Type B pancreatic cell (in vitro differentiated cells): ENCODE measurements around the gene SCN4A. TPM values are rescaled to one million over a fixed set of nuclear protein-coding genes. Genes with fewer than 3 reads are reported as not detected.

Experiments
- DNase-seq: peaks from one replicate; pipeline ENCODE4 v3.0.0; 2021; ENCODE audit warnings: mixed read lengths; ENCODE audit not compliant: unreplicated experiment; ENCODE audit errors: extremely low spot score
- H3K27ac Mint-ChIP-seq: 2 replicates; pipeline ENCODE4 v1.8.0; 2021; ENCODE audit warnings: mild to moderate bottlenecking, mixed read lengths
- H3K27me3 Mint-ChIP-seq: 2 replicates; pipeline ENCODE4 v1.8.0; 2021; ENCODE audit warnings: mixed read lengths
- H3K36me3 Mint-ChIP-seq: 2 replicates; pipeline ENCODE4 v1.8.0; 2021; ENCODE audit warnings: mixed read lengths
- H3K4me1 Mint-ChIP-seq: one replicate; pipeline ENCODE4 v1.8.0; 2021; ENCODE audit warnings: mixed read lengths; ENCODE audit not compliant: unreplicated experiment
- H3K4me3 Mint-ChIP-seq: 2 replicates; pipeline ENCODE4 v1.8.0; 2021; ENCODE audit warnings: mild to moderate bottlenecking, mixed read lengths
- H3K9me3 Mint-ChIP-seq: 2 replicates; pipeline ENCODE4 v1.8.0; 2021; ENCODE audit warnings: mixed read lengths
- total RNA-seq: library from RNA; stranded (reverse); gene quantifications from 2 replicates; pipeline ENCODE4 v1.2.1, GENCODE V29; 2021; ENCODE audit warnings: low replicate concordance
- TF ChIP-seq, protein P1 (sequence below): fragments of 200-600 bp; sonication (generic); conservative IDR thresholded peaks from 2 replicates; pipeline ENCODE4 v1.5.0; 2021; ENCODE audit warnings: antibody characterized with exemption, mild to moderate bottlenecking

Gene SCN4A
- total RNA-seq, 1 donor from 2014 or later: 0.39 TPM

DNA sequence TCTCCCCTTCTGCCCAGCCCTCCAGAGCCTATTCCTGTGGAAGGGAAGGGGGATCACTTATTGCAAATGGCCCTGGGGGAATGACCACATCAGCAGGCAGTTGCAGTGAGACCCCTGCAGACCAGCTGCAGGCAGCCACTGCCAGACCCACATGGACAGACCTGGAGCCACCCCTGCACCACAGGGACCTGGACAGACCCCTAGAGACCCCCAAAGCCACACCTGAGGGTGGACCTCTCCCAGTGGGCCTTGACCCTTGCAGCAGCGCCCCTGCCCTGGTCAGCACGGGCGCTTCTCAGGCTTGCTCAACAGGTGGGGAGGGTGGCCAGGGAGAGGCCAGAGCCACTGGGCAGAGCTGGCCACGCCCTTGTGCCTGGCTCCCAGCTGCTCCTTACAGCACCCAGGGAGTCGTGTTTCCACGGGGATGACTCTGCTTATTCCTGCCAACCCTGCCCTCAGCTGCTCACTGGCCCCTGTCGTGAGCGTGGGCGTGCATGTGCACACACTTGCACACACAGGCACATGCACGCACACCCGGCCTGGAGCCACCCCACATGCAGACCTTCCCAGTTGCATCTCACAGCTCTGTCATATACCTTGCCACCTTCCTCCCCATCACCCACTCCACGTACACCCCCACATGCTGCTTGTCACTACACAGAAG, 1.3 kb upstream of the SCN4A start:
- TF ChIP-seq, protein P1, sequence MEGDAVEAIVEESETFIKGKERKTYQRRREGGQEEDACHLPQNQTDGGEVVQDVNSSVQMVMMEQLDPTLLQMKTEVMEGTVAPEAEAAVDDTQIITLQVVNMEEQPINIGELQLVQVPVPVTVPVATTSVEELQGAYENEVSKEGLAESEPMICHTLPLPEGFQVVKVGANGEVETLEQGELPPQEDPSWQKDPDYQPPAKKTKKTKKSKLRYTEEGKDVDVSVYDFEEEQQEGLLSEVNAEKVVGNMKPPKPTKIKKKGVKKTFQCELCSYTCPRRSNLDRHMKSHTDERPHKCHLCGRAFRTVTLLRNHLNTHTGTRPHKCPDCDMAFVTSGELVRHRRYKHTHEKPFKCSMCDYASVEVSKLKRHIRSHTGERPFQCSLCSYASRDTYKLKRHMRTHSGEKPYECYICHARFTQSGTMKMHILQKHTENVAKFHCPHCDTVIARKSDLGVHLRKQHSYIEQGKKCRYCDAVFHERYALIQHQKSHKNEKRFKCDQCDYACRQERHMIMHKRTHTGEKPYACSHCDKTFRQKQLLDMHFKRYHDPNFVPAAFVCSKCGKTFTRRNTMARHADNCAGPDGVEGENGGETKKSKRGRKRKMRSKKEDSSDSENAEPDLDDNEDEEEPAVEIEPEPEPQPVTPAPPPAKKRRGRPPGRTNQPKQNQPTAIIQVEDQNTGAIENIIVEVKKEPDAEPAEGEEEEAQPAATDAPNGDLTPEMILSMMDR: no peak
- H3K27me3 Mint-ChIP-seq: peaks cover 6% of the 10 kb centered on the region
- peaks cover 9% of the 10 kb centered on the region for H3K4me1 Mint-ChIP-seq
- no peak overlapping the region for H3K4me3 Mint-ChIP-seq
- H3K27ac Mint-ChIP-seq: no peak overlapping the region
- no peaks in the 10 kb centered on the region for H3K9me3 Mint-ChIP-seq
- no peak for DNase-seq
- no peaks in the 10 kb centered on the region for H3K36me3 Mint-ChIP-seq

DNA sequence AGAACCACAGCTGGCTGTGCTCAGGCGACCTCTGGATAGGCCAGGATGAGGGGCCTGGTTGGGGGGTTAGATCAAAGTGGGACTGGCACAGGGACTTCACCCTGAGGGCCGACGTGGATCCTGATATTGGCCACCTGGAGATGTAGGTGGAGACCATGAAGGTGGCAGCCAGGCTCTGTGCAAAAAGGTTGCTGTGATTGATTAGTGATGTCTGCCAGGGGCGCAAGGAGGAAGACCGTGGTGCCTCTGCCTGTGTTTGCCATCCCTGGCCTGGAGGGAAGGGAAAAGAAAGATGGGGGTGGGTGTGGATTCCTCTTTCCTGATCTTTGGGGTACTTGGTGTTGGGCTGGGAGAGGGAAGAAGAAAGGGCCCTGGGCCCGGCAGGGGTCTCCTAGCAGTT, 529 bp upstream of the SCN4A start:
- Mint-ChIP-seq H3K27me3 (peaks cover 8% of the 10 kb centered on the region), H3K36me3 (no peaks in the 10 kb centered on the region), H3K4me1 (peaks cover 9% of the 10 kb centered on the region), H3K4me3 (no peak overlapping the region), H3K9me3 (no peaks in the 10 kb centered on the region), H3K27ac (no peak overlapping the region)
- DNase-seq: no peak
- TF ChIP-seq, protein P1: no peak

DNA sequence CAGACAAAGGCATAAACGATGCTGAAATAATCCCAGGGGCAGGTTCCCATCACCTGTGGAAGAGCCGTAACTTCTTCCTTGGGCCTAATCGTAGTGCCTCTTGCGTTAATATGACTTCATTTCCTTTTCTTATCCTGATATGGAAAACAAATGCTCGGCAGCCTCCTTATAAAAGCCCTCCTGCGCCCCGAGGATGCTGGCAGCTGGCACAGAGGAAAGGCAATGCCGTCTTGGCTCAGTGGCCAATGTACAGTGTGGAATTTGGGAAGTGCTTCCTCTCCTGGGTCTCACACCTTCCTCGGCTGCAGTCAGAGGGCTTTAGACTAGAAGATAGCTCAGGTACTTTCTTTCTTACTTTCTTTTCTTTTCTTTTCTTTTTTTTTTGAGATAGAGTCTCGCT, 3.4 kb downstream of the SCN4A start:
- H3K4me3 Mint-ChIP-seq: no peak overlapping the region
- DNase-seq: no peak
- TF ChIP-seq, protein P1: no peak
- H3K27ac Mint-ChIP-seq: no peak overlapping the region
- peaks cover 1% of the 10 kb centered on the region for H3K4me1 Mint-ChIP-seq
- H3K36me3 Mint-ChIP-seq: no peaks in the 10 kb centered on the region
- peaks cover 17% of the 10 kb centered on the region for H3K27me3 Mint-ChIP-seq
- H3K9me3 Mint-ChIP-seq: no peaks in the 10 kb centered on the region

DNA sequence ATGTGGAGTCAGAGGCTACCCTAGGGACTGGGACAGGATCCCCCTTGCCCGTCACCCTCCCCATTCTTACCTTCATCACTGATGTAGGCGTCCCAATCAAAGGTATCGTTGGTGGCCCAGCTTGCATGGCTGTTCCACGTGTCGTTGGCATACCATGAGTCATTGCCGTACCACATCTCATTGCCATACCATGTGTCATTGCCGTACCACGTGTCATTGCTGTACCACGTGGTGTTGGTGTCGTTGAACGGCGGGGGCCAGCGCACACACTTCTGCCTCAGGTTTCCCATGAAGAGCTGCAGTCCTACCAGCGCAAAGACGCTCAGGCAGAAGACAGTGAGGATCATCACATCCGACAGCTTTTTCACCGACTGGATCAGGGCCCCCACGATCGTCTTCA, 4.8 kb downstream of the SCN4A start:
- H3K36me3 Mint-ChIP-seq: no peaks in the 10 kb centered on the region
- no peak for DNase-seq
- peaks cover 17% of the 10 kb centered on the region for H3K27me3 Mint-ChIP-seq
- H3K27ac Mint-ChIP-seq: no peak overlapping the region
- TF ChIP-seq, protein P1: no peak
- H3K4me3 Mint-ChIP-seq: no peak overlapping the region
- no peaks in the 10 kb centered on the region for H3K4me1 Mint-ChIP-seq
- H3K9me3 Mint-ChIP-seq: no peaks in the 10 kb centered on the region

DNA sequence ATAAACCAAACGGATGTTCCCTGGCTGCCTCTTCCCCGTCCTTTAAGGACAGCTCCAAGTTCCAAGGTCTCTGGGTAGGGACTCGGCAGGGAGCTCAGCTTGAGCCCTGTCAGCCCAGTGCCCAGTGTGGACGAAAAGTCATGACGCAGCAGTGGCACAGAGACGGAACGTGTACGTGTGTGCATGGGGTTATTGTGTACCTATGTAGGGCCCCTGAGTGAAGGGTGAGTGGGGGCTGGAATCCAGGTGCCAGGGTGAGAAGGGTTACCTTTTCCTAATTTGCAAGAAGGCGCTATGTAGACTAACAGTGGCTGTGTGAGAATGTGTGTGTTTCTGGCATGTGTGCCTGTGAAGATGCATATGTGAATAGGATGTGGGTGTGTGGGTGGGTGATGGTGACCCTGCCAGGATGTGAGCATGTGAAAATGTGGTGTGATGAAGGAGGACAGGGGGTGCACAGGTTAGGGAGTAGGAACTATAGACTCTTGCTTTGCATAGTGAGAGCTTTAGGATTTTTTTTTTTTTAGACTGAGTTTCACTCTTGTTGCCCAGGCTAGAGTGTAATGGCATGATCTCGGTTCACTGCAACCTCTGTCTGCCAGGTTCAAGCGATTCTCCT, 6.0 kb downstream of the SCN4A start:
- Mint-ChIP-seq H3K36me3 (no peaks in the 10 kb centered on the region), H3K27ac (no peak overlapping the region), H3K27me3 (peaks cover 19% of the 10 kb centered on the region), H3K4me3 (no peak overlapping the region), H3K4me1 (no peaks in the 10 kb centered on the region), H3K9me3 (no peaks in the 10 kb centered on the region)
- no peak for DNase-seq
- TF ChIP-seq, protein P1: no peak
